SH-SY5Y (cell line): Measurements from ENCODE around the gene SNAPC3.

Experiments
- GATA2 ChIP-seq: IDR thresholded peaks from 2 replicates; pipeline ENCODE4 v1.6.1; 2011; ENCODE audit warnings: mild to moderate bottlenecking, low read depth, low read length
- GATA3 ChIP-seq: IDR thresholded peaks from 2 replicates; pipeline ENCODE4 v1.6.1; 2011; ENCODE audit warnings: low read depth, mild to moderate bottlenecking, low read length, moderate library complexity

Gene SNAPC3

DNA sequence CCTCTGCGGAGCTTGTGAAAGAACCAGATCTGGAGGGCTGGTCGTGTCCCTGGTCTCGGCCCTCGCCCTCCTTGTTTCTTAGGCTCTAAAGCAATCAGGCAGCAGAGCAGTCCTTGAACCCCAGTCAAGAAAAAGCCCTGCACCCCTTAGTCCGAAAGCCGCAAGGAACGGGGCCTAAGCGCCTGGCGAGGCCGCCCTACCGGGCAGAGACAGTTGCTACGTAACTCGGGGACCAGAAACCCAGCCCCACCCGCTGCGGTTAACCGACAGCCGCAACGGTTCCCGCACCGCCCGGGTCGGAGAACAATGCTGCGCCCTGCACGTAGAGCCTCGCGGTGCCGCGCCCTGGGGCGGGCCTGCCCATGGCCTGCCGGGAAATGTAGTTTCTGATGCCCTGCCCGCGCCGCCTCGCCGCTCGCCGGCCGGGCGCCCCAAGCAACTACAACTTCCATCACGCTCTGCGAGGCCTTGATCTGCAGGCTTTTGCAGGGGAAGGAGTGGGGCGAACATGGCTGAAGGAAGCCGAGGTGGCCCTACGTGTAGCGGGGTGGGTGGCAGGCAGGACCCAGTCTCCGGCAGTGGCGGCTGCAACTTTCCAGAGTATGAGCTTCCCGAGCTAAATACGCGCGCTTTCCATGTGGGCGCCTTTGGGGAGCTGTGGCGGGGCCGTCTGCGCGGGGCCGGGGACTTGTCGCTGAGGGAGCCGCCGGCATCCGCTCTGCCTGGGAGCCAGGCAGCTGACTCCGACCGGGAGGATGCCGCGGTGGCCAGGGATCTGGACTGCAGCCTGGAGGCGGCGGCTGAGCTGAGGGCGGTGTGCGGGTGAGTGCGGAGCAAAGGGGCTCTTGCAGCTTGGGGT, at the start of gene SNAPC3:
Gene SNAPC3, plus strand, starts transcription at position 505 of the 859 bp plus-strand sequence. Its CDS starts 4 bp downstream, at position 509.
- no peak for TF ChIP-seq GATA3
- TF ChIP-seq GATA2: no peak

DNA sequence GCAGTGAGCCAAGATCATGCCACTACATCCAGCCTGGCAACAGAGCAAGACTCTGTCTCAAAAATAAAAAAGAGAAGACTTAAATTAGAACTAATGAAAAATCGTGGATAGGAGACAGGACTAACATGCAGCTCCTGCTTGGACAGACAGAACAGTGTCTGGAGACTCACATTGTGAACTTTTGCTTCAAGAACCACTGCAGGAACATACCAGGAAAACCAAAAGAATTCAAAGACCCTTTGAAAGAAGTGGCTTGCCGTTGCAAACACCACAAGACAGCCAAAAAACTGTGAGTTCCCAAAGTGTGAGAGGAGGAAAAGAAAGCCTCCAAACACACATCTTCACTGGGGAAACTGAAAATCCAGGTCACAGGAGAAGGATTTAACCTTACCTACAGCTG, 48.8 kb upstream of the SNAPC3 start:
- no peak for TF ChIP-seq GATA2
- no peak for TF ChIP-seq GATA3

- no peak for TF ChIP-seq GATA2
- TF ChIP-seq GATA3: no peak
Observed at GRCh38 chr9:15374310-15374709, 48.4 kb upstream of the SNAPC3 start.

GRCh38 chr9:15374825-15375224, 47.9 kb upstream of the SNAPC3 start:
- TF ChIP-seq GATA3: no peak
- TF ChIP-seq GATA2: no peak

GRCh38 chr9:15377625-15378540, 44.8 kb upstream of the SNAPC3 start:
- TF ChIP-seq GATA2 (no peak), GATA3 (no peak)

DNA sequence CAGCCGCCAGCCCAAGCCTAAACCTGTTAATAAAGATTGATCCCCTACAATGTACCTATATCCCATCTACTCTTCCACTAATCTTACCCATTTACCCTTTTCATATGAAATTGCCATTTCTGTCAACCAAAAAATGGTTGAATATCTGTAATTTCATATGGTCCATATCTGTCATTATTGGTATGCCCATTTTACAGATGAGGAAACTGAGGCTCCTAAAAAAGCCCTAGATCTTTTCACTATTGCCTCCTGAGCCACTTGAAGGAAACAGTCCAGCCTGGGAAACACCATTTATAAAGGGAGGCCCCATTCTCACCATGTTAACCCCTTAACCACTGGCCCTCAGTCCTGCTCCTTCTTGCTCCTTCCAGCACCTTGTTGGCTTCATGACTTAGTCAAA, 41.2 kb upstream of the SNAPC3 start:
- TF ChIP-seq GATA2: no peak
- no peak for TF ChIP-seq GATA3

GRCh38 chr9:15386465-15386864, 36.2 kb upstream of the SNAPC3 start:
- TF ChIP-seq GATA3: no peak
- TF ChIP-seq GATA2: no peak

DNA sequence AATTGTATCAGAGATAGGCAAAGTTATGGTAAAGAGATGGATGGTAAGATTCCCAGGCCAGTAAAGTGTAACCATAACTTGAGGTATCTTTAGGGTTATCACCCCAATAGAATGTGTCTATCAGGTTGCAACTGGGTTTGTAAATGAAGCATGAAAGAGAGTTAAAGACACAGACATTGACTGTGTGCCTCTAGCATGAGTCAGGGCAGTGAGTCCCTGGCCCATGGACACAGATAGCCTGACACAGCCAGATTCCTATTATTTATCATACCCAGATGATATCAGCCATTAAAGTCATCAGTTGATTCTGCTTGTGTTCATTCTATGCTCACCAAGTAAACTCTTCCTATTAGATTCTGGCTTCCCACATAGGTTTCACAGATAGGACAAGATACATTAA, 33.5 kb upstream of the SNAPC3 start:
- TF ChIP-seq GATA2 (no peak), GATA3 (no peak)

DNA sequence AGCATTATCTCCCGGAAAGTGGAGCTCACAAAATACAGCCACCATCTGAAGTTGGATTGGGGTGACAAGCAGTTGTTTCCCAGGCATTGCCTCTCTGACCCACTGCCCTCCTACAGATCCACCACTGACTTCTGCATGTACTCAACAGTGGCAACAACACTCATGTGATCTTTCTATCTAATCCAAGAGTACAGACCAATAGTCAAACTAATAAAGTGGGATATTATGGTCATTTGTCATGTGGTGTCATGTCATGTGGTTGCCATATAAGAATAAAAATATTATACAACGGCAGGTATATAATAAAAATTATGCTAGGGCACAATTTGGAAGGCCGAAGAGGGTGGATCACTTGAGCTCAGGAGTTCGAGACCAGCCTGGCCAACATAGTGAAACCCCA, 33.0 kb upstream of the SNAPC3 start:
- TF ChIP-seq GATA2 (no peak), GATA3 (no peak)

GRCh38 chr9:15390201-15390600, 32.5 kb upstream of the SNAPC3 start:
- TF ChIP-seq GATA2: no peak

DNA sequence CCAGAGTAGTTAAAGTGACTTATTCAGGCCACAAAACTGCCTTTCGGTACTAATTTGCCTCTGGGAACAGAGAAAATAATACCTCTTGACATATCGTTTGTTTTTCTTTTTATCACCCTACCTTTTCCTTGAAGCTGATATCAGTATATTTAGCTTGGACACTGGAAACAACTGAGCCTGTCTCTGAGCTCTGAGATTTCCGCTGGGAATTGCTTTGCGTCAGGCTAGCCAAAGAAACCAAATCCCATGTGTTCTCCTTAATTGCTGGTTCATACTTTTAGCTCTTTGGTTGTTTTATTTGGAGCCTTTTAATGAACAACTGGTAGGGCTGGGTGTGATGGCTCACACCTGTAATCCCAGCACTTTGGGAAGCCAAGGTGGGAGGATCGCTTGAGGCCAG, 30.3 kb upstream of the SNAPC3 start:
- TF ChIP-seq GATA3 (no peak), GATA2 (no peak)

DNA sequence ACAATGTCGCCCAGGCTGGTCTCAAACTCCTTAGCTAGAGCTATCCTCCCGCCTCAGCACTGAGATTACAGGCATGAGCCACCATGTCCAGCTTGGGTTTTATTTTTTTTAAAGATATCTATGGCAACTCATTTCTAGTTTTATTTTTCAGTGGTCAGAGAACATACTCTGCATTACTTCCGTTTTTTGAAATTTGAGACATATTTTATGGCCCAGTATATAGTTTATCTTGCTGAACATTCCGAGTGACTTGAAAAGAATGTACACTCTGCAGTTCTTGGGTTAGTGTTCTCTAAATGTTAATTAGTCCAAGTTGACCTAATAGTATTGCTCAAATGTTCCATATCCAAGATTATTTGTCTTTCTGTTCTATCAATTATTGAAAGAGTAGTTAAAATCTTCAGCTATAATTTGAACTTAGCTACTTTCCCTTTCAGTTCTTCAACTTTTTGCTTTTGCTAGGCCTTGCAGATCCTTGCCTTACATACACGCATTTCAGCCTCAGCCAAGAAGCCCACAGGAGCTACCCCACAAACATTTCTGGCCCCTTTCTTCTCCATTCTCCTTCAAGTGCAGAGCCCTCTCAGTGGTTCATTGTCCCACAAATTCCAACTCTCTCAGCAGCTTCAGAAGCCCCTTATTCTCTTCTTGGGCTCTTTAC, 22.3 kb upstream of the SNAPC3 start:
- TF ChIP-seq GATA2 (no peak), GATA3 (no peak)

- TF ChIP-seq GATA3: no peak
- no peak for TF ChIP-seq GATA2
Observed at GRCh38 chr9:15401266-15401665, 21.4 kb upstream of the SNAPC3 start.

DNA sequence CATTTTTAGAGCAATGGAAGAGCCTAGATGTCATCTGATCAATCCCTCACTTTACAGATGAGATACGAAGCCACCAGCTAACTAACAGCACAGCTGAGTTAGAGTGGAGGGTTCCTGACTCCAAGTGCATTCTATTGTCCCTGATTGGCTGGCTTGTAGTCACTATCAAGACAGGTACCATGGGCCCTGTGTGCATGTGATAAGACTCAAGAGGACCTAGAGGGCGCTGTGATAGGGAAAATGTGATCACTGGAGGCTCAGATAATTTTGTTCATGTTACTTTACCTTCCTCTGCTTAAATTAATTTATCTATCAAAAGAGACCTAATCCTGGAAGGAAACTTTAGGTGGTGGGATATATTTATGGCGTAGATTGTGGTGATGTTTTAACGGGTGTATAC, 19.5 kb upstream of the SNAPC3 start:
- no peak for TF ChIP-seq GATA2
- TF ChIP-seq GATA3: no peak
